B cell (primary cell): Measurements from ENCODE around the gene USP48.

Source experiments
- CTCF ChIP-seq: fragments of 200-600 bp; IDR thresholded peaks from one replicate; pipeline ENCODE4 v1.8.0; 2022; ENCODE audit warnings: antibody characterized with exemption, mild to moderate bottlenecking
- EZH2 ChIP-seq: IDR thresholded peaks from 2 replicates; pipeline ENCODE4 v1.6.1; 2012; ENCODE audit warnings: borderline replicate concordance, low read depth, mild to moderate bottlenecking, moderate library complexity, low read length; ENCODE audit not compliant: insufficient read depth, poor library complexity, severe bottlenecking

- TF ChIP-seq CTCF: no peak
- no peak for TF ChIP-seq EZH2
Measured at GRCh38 chr1:21830792-21831453, 48.0 kb upstream of the USP48 start.
